ENCODE data around the gene CCDC69. TPM values are rescaled to one million over a fixed set of nuclear protein-coding genes. Genes with fewer than 3 reads are reported as not detected.

CCDC69 gene
- total and polyA plus RNA-seq, 2 of the 8 experiments (the other 6 are each of a cell fraction or from before 2014, with no cell fraction given): 8.4 to 10.8 TPM

GRCh38 chr5:151153300-151153699, 70.6 kb downstream of the CCDC69 start:
- H3K9ac ChIP-seq (replicated peaks in 1 of 4; ENCODE audit: extremely low read depth in 1 of 4, low read depth in 3 of 4, low read length in 3 of 4): no peak overlapping the region
- H3K27me3 ChIP-seq (replicated peaks in 1 of 4; ENCODE audit: control insufficient read depth in 3 of 4, extremely low read depth in 1 of 4, insufficient read depth in 3 of 4, low read length in 3 of 4): peaks cover 0 to under 1% (median under 1%) of the 10 kb centered on the region in 4 experiments; a peak in 1 of 7 replicates
- no peak overlapping the region for H4K5ac ChIP-seq (ENCODE audit: insufficient read length, low read depth, low read length)
- H3K14ac ChIP-seq (ENCODE audit: insufficient read length): no peak overlapping the region
- no peak overlapping the region for H3K4me2 ChIP-seq (ENCODE audit: insufficient read depth in 1 of 2, low read depth in 2 of 2, low read length in 2 of 2)
- H4K8ac ChIP-seq (ENCODE audit: extremely low read depth, insufficient read depth, low read length): no peak overlapping the region
- H3K23me2 ChIP-seq (ENCODE audit: low read depth, low read length): peaks cover 11% of the 10 kb centered on the region
- ChIA-PET POLR2A (ENCODE audit: partially characterized antibody) (interaction anchor here (1.7 to 1.9 kb wide), 2 partner anchors 12 to 21 kb away, joined by 5 to 6 read pairs; no protein-coding TSS in a partner anchor), CTCF (ENCODE audit: partially characterized antibody) (interaction anchor here (0.9 to 6.9 kb wide), 7 partner anchors 10 to 72 kb away, joined by 3 to 58 read pairs (median 6); no protein-coding TSS in a partner anchor)
- H2BK120ac ChIP-seq (replicated peaks; ENCODE audit: low read depth, low read length): no peak overlapping the region
- no peak for TF ChIP-seq ATF3 (IDR thresholded peaks at IDR 0.05; ENCODE audit: insufficient read depth, low read depth, low read length)
- TF ChIP-seq RAD21 (IDR thresholded peaks at IDR 0.05 in 1 of 2, conservative IDR thresholded peaks at IDR 0.05 in 1 of 2; ENCODE audit: low read depth in 2 of 2, low read length in 2 of 2): no peak
- no peak for TF ChIP-seq RBBP5 (IDR thresholded peaks at IDR 0.05; ENCODE audit: borderline replicate concordance, low read depth, low read length)
- TF ChIP-seq BACH1 (IDR thresholded peaks at IDR 0.05; ENCODE audit: low read length): no peak
- TF ChIP-seq USF2 (IDR thresholded peaks at IDR 0.05; ENCODE audit: low read length): no peak
- DNase-seq (ENCODE audit: low read depth in 1 of 2, low spot score in 2 of 2) (no peak), FAIRE-seq (no peak)
- H3K4me3 ChIP-seq (ENCODE audit: extremely low read depth in 1 of 4, insufficient read depth in 2 of 4, low read depth in 3 of 4, low read length in 4 of 4): no peak overlapping the region
- H3K4ac ChIP-seq (replicated peaks; ENCODE audit: insufficient read length, low read depth, low read length): no peak overlapping the region
- H2BK12ac ChIP-seq (ENCODE audit: low read depth, low read length): no peak overlapping the region
- H2BK15ac ChIP-seq (ENCODE audit: low read length): no peak overlapping the region
- H2BK20ac ChIP-seq (ENCODE audit: low read length): no peak overlapping the region
- H2AFZ ChIP-seq (ENCODE audit: low read length): no peak overlapping the region
- peaks cover 0 to 22% (median 11%) of the 10 kb centered on the region in 4 experiments; a peak in 5 of 7 replicates for H3K4me1 ChIP-seq (replicated peaks in 1 of 4; ENCODE audit: control insufficient read depth in 3 of 4, insufficient read depth in 4 of 4, low read length in 3 of 4)
- H3K9me3 ChIP-seq (ENCODE audit: insufficient read depth in 2 of 2, low read depth in 1 of 2, low read length in 1 of 2): no peaks in the 10 kb centered on the region
- H3K56ac ChIP-seq (replicated peaks; ENCODE audit: insufficient read length, low read depth, low read length): no peak overlapping the region
- 87% methylated on average over 3 of the region's 3 CpGs; no CpG with 5 or more reads in 1 of the 2 experiments for WGBS, 2 experiments (ENCODE audit: extremely low coverage in 1 of 2, insufficient coverage in 1 of 2, insufficient read length in 1 of 2, insufficient replicate concordance in 2 of 2, low coverage in 1 of 2, low lambda C conversion rate in 2 of 2, missing lambda C conversion rate in 1 of 2)
- no peaks in the 10 kb centered on the region for H3K36me3 ChIP-seq (ENCODE audit: control insufficient read depth in 2 of 4, insufficient read depth in 4 of 4, low read length in 3 of 4)
- H2BK5ac ChIP-seq (ENCODE audit: low read depth, low read length): no peak overlapping the region
- H3K79me2 ChIP-seq (ENCODE audit: control insufficient read depth in 1 of 2, insufficient read depth in 2 of 2, low read length in 2 of 2): peaks cover 0 to 10% of the 10 kb centered on the region in 2 experiments; a peak in 2 of 4 replicates
- H3K79me1 ChIP-seq (ENCODE audit: low read depth, low read length): no peaks in the 10 kb centered on the region; the same call in 1 of the 2 replicates
- H3K23ac ChIP-seq (ENCODE audit: insufficient read length): no peak overlapping the region
- H3K27ac ChIP-seq (ENCODE audit: low read depth, low read length): no peak overlapping the region
- H4K20me1 ChIP-seq (replicated peaks in 1 of 2; ENCODE audit: control insufficient read depth in 1 of 2, insufficient read depth in 2 of 2, low read length in 2 of 2): peaks cover 0 to 4% of the 10 kb centered on the region in 2 experiments
- no peak overlapping the region for H2AK5ac ChIP-seq (ENCODE audit: low read depth, low read length)
- no peak overlapping the region for H3K18ac ChIP-seq (ENCODE audit: extremely low read depth, low read length)
- H4K91ac ChIP-seq (replicated peaks; ENCODE audit: insufficient read length, low read length): no peak overlapping the region
